ENCODE results near the gene KHSRP. TPM values are rescaled to one million over a fixed set of nuclear protein-coding genes. Genes with fewer than 3 reads are reported as not detected.

The KHSRP gene
- total and polyA plus RNA-seq, 2 of the 4 experiments (the other 2 are of a cell fraction), result 31.9 to 93.7 TPM

DNA sequence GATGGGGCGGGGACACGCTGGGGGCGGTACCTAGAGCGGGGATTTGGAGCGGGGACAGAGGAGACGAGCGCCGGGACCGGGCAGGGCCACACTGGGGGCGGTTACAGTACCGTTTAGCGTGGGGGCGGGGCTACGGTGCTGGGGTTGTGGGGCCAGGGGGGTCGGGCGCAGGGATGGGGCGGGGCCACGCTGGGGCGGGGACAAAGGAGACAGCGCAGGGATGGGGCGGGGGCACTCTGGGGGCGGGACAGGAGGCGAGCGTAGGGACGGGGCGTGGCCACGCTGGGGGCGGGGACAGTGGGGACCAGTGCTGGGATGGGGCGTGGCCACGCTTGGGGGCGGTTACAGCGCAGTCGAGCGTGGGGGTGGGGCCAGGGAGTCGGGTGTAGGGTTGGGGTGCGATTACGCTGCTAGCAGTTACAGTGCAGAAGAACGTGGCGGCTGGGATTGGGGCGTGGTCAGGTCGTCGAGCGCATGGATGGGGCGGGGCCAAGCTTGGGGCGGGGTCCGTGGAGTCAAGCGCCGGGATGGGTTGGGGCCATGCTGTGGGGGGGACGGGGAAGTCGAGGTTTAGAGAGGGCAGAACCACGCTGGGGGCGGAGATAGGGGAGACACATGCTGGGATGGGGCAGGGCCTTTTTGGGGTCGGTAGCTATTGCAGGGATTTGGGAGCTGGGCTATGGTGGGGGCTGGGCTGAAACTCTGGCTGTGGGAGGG, 51.4 kb downstream of the KHSRP start:
- H3K9ac ChIP-seq (ENCODE audit: low read depth, low read length), result peak overlapping the region; percentile 68
- no peak overlapping the region for H2BK20ac ChIP-seq (ENCODE audit: low read depth, low read length)
- WGBS, 2 experiments (ENCODE audit: extremely low coverage in 2 of 2, insufficient read length in 1 of 2), result 0% methylated on average over 15 of the region's 53 CpGs; no CpG with 5 or more reads in 1 of the 2 experiments
- peak overlapping the region; percentile 20; the same call in 1 of the 3 replicates for H2BK15ac ChIP-seq (ENCODE audit: low read depth, low read length)
- H4K5ac ChIP-seq (ENCODE audit: low read depth, low read length), result peak overlapping the region; percentile 52; the same call in 1 of the 2 replicates
- H2AFZ ChIP-seq (replicated peaks; ENCODE audit: low read length, poor library complexity), result peak overlapping the region; percentile 100
- H3K27ac ChIP-seq (ENCODE audit: insufficient read depth, low read length), result peak overlapping the region; percentile 79
- intact Hi-C loops (cut with micrococcal nuclease) (loop anchor here (1.0 to 2.0 kb wide), 2 partner anchors 20 to 364 kb away; partner anchors contain the start of genes GPR108 and GTF2F1), in situ Hi-C loops (cut with MboI; ENCODE audit: low sequenced_read_pairs) (no loop called here), dilution Hi-C loops (cut with HindIII; ENCODE audit: low sequenced_read_pairs, unreplicated experiment) (no loop called here)
- H3K9me3 ChIP-seq (ENCODE audit: control insufficient read depth, insufficient read depth, low read length), result no peaks in the 10 kb centered on the region
- peaks cover 13% of the 10 kb centered on the region for H3K9me1 ChIP-seq (ENCODE audit: insufficient read depth, low read length)
- ChIA-PET CTCF (interaction anchor here (0.6 kb wide), 1 partner anchor 121 kb away, joined by 4 read pairs; no protein-coding TSS in a partner anchor), POLR2A (ENCODE audit: unreplicated experiment) (interaction anchor here (1.0 kb wide), 1 partner anchor 11 kb away, joined by 8 read pairs; the partner anchor contains the start of gene CLPP)
- no peaks in the 10 kb centered on the region for H3K27me3 ChIP-seq (ENCODE audit: control insufficient read depth, insufficient read depth, low read length)
- H3K14ac ChIP-seq (replicated peaks; ENCODE audit: low read depth, low read length), result peak overlapping the region; percentile 95
- TF ChIP-seq FOS (IDR thresholded peaks at IDR 0.05; ENCODE audit: low read depth, low read length) (no peak), RFX5 (IDR thresholded peaks at IDR 0.05; ENCODE audit: low read depth, low read length) (no peak), SMC3 (IDR thresholded peaks at IDR 0.05; ENCODE audit: low read depth, low read length) (no peak), MAZ (IDR thresholded peaks at IDR 0.05; ENCODE audit: borderline replicate concordance, low read depth, low read length) (peak; percentile 71), MXI1 (IDR thresholded peaks at IDR 0.05; ENCODE audit: borderline replicate concordance, low read depth, low read length) (peak; percentile 43; the same call in 1 of the 2 replicates), CEBPB (IDR thresholded peaks at IDR 0.05; ENCODE audit: low read depth, low read length) (no peak)
- H3K23ac ChIP-seq (ENCODE audit: low read depth, low read length), result no peak overlapping the region
- peak overlapping the region; percentile 5; the same call in 1 of the 2 replicates for H3K18ac ChIP-seq (ENCODE audit: low read depth, low read length)
- DNase-seq (peak; percentile 98), ATAC-seq (ENCODE audit: low read depth) (peak; percentile 86)
- peak overlapping the region; percentile 88 for H3K4me2 ChIP-seq (ENCODE audit: low read depth, low read length)
- H4K20me1 ChIP-seq (ENCODE audit: insufficient read depth, low read length), result no peaks in the 10 kb centered on the region
- H3K4me1 ChIP-seq (ENCODE audit: control insufficient read depth, insufficient read depth, low read length), result peaks cover 9% of the 10 kb centered on the region
- H4K91ac ChIP-seq (ENCODE audit: insufficient read depth, low read depth, low read length), result peak overlapping the region; percentile 57
- H3K36me3 ChIP-seq (ENCODE audit: control insufficient read depth, insufficient read depth, low read length), result peaks cover 8% of the 10 kb centered on the region; the same call in 1 of the 2 replicates
- peak overlapping the region; percentile 100 for H2AK9ac ChIP-seq (replicated peaks; ENCODE audit: low read depth, low read length, poor library complexity)
- H3K79me1 ChIP-seq (ENCODE audit: low read depth in 1 of 2, low read length in 2 of 2), result peaks cover 7 to 14% of the 10 kb centered on the region in 2 experiments; a peak in 3 of 4 replicates
- H3K56ac ChIP-seq (ENCODE audit: extremely low read depth, insufficient read depth, low read length), result peak overlapping the region; percentile 10; the same call in 1 of the 2 replicates
- no peak overlapping the region for H2BK120ac ChIP-seq (ENCODE audit: low read depth, low read length)
- H2AK5ac ChIP-seq (ENCODE audit: low read depth, low read length), result peak overlapping the region; percentile 98
- peak overlapping the region; percentile 89 to 94; a peak in 3 of 4 replicates for H4K8ac ChIP-seq (ENCODE audit: low read depth in 2 of 2, low read length in 2 of 2)
- H2BK5ac ChIP-seq (ENCODE audit: low read depth, low read length, poor library complexity, severe bottlenecking), result peak overlapping the region; percentile 87
- BruUV-seq (replicated peaks), result no TSS peak
- peak overlapping the region; percentile 79 for H3K4me3 ChIP-seq (ENCODE audit: insufficient read depth, low read depth, low read length)
- peak overlapping the region; percentile 88 for H3K4ac ChIP-seq (ENCODE audit: low read depth, low read length)

All from IMR-90 (cell line).